ENCODE measurements around the gene LLGL2.

GRCh38 chr17:75624021-75624420 lies 98.5 kb downstream of the LLGL2 start:
- TF ChIP-seq CTCF (IDR thresholded peaks at IDR 0.05; ENCODE audit: insufficient read depth, low read length) (no peak), POLR2AphosphoS5 (IDR thresholded peaks at IDR 0.05; ENCODE audit: low read depth) (no peak), SPI1 (IDR thresholded peaks at IDR 0.05; ENCODE audit: borderline replicate concordance, low read depth) (no peak), GABPA (IDR thresholded peaks at IDR 0.05; ENCODE audit: low read depth) (no peak)
- TF ChIP-seq, protein P1, sequence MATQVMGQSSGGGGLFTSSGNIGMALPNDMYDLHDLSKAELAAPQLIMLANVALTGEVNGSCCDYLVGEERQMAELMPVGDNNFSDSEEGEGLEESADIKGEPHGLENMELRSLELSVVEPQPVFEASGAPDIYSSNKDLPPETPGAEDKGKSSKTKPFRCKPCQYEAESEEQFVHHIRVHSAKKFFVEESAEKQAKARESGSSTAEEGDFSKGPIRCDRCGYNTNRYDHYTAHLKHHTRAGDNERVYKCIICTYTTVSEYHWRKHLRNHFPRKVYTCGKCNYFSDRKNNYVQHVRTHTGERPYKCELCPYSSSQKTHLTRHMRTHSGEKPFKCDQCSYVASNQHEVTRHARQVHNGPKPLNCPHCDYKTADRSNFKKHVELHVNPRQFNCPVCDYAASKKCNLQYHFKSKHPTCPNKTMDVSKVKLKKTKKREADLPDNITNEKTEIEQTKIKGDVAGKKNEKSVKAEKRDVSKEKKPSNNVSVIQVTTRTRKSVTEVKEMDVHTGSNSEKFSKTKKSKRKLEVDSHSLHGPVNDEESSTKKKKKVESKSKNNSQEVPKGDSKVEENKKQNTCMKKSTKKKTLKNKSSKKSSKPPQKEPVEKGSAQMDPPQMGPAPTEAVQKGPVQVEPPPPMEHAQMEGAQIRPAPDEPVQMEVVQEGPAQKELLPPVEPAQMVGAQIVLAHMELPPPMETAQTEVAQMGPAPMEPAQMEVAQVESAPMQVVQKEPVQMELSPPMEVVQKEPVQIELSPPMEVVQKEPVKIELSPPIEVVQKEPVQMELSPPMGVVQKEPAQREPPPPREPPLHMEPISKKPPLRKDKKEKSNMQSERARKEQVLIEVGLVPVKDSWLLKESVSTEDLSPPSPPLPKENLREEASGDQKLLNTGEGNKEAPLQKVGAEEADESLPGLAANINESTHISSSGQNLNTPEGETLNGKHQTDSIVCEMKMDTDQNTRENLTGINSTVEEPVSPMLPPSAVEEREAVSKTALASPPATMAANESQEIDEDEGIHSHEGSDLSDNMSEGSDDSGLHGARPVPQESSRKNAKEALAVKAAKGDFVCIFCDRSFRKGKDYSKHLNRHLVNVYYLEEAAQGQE (IDR thresholded peaks at IDR 0.05; ENCODE audit: insufficient replicate concordance, low read depth): no peak
